NOMO-1 (cell line): ENCODE measurements around the gene ALLC.
"Not testable (repeated sequence)": the region's sequence is repeated elsewhere in the genome, so short reads cannot be mapped to it uniquely, and the experiment has no call there.

Source experiments
- DNase-seq, 2 experiments: peaks; one replicate each; lab custom pipeline; 2025; ENCODE audit not compliant: unreplicated experiment in 2 of 2; lab: John Stamatoyannopoulos, UW

The ALLC gene

GRCh38 chr2:3626118-3626811, 31.7 kb upstream of the ALLC start:
- DNase-seq, result no peak

- no peak for DNase-seq
These were observed 31.0 kb upstream of the ALLC start for GRCh38 chr2:3626812-3627499.

GRCh38 chr2:3627500-3628100, 30.4 kb upstream of the ALLC start:
- no peak for DNase-seq

GRCh38 chr2:3628241-3628679, 29.7 kb upstream of the ALLC start:
- no peak for DNase-seq

- DNase-seq, result no peak
These were observed 29.2 kb upstream of the ALLC start for GRCh38 chr2:3628800-3629199.

GRCh38 chr2:3630631-3631030, 27.4 kb upstream of the ALLC start:
- DNase-seq, result no peak

GRCh38 chr2:3631161-3631850, 26.7 kb upstream of the ALLC start:
- no peak for DNase-seq

- no peak for DNase-seq
These were observed 25.9 kb upstream of the ALLC start for GRCh38 chr2:3631851-3632659.

GRCh38 chr2:3633089-3633981, 24.7 kb upstream of the ALLC start:
- no peak for DNase-seq

- no peak for DNase-seq
These were observed 23.9 kb upstream of the ALLC start for GRCh38 chr2:3633982-3634595.

GRCh38 chr2:3634596-3635121, 23.3 kb upstream of the ALLC start:
- no peak for DNase-seq

GRCh38 chr2:3635171-3635974, 22.6 kb upstream of the ALLC start:
- DNase-seq, result no peak

- not testable (repeated sequence) for DNase-seq
These were observed 22.0 kb upstream of the ALLC start for GRCh38 chr2:3635975-3636327.

- no peak for DNase-seq
These were observed 21.3 kb upstream of the ALLC start for GRCh38 chr2:3636586-3637310.

- no peak for DNase-seq
These were observed 20.7 kb upstream of the ALLC start for GRCh38 chr2:3637311-3637675.

GRCh38 chr2:3637692-3638455, 20.1 kb upstream of the ALLC start:
- DNase-seq, result no peak

GRCh38 chr2:3638456-3638810, 19.6 kb upstream of the ALLC start:
- no peak for DNase-seq
